GM18505 (cell line): ENCODE results near the gene SMAD4.

ENCODE experiments used
- ATAC-seq: cut with Tn5 transposase; IDR thresholded peaks from one replicate; pipeline ENCODE4 v1.9.1; 2021; ENCODE audit not compliant: unreplicated experiment
- POLR2A ChIP-seq: IDR thresholded peaks from 4 replicates; pipeline ENCODE4 v1.6.1; 2011; ENCODE audit warnings: borderline replicate concordance; ENCODE audit not compliant: insufficient read depth, insufficient read length; ENCODE audit errors: extremely low read depth

SMAD4 gene

DNA sequence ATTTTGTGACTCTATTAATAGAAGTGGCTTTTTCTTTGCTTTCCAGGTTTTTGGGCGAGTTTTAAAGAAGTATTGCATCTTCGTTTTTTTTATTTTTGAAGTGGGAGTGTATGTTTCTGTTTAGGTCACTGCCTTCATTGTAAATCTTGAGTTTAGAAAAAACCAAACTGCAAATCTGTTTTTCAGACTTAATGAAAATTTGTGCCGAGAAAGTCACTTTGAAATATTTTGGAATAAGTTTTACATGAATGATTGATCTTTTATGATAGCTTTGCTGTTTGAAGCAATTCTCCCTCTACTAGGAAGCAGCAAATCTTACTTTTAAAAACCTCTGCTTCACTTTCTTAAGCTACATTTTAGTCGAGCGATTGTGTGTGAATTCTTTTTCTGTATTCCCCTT is 2.2 kb downstream of the SMAD4 start:
- no peak for TF ChIP-seq POLR2A
- no peak for ATAC-seq

DNA sequence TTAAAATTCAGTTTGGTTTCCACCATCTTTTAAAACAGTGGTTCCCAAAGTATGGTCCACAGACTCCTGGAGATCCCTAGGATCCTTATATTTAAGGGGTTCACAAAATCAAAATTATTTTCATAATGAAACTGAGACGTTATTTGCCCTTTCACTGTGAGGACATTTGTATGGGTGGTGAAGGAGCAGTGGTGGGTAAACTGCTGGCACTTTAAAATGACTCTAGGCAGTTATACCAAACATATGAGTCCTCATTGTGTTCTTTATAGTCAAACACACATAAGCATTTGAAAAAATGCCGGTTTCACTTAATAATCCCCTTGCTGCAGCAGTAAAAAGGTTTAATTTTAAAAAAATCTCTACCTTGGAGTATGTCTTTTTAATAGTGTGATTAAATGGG is 7.2 kb downstream of the SMAD4 start:
- ATAC-seq = no peak
- TF ChIP-seq POLR2A = no peak

DNA sequence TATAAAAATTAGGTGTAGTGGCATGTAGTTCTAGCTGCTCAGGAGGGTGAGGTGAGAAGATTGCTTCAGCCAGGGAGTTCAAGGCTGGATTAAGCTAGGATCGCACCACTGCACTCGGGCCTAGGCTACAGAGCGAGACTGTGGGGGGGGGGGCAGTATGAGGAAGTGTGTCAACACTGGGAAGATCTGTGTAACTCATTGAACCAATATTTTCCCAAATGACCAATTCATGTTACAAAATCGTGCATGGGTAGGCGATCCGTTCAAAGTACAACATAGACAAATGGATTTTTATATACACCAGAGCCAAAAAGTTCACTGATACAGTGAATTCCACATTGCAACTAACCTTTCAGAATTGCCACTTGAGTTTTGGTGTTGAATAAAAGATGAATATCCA is 8.1 kb downstream of the SMAD4 start:
- no peak for TF ChIP-seq POLR2A
- ATAC-seq = no peak

DNA sequence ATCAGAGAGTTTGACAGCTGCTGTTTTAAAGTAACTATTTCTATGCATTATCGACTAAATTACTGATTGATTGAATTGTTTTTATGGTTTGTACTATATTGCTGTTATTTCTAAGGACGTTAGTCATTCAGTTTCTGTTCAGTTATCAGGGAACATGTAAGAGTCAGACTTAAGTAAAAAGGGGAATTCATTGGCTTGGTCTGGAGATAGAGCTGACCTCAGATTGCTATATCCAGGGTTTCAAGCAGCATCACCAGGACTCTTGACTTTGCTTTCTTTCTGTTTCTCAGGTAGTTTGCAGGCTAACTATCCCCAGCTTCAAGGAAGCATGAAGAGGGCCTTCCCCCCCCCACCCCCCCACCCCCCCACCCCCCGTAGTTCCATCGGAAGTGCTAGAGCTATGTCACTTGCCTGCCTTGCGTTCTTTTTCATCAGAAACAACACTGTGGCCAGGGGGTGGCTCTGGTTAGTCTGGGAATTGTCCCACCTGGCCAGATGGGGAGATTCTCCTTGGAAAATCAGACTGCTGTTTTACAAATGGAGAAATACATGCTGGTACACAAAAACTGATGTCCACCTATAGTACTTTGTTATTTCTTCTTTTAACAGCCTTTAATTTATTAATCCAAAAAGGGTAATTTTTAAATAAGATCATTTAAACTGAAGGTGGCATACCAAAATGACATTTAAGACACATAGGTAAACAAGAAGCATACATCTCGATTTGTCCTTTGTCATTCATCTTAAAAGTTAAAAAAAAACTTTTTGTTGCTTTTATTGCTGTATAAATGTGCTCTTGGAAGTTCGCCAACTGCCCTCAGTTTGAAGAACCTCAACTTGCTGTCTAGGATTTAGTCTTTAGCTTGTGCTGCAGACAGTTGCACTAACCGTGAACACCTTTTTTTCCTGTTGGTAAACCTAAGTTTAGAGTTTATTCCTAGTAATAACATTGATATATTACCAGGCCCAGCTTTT is 9.4 kb downstream of the SMAD4 start:
- TF ChIP-seq POLR2A = no peak
- no peak for ATAC-seq

DNA sequence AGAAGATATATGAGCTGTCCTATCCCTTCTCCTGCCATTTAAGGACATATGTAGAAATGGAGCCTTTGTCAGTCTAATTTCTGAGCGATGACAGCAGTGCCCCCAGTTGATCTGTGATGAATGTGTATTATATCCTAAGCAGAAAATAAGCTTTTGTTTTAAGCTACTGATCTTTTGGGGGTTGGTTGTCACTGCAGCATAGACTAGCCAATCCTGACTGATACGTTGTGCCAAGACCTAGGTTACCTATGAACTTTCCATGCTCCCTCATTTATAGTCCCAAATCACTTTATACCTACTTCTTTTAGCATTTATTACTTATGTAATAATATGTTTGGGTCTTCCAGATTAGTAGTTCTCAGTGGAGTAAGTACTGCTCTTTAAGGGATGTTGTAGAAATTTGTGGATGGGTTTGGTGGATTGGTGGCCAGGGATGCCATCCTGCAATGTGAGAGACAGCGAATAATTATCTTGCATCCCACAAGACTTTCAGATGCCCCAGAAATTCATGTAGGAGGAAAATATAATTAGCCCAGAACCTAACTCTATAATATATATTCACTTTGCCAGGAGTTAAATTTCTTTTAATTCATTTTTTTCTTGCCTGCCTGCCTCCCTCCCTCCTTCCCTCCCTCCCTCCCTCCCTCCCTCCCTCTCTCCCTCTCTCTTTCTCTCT is 11.8 kb downstream of the SMAD4 start:
- TF ChIP-seq POLR2A = no peak
- ATAC-seq = no peak

DNA sequence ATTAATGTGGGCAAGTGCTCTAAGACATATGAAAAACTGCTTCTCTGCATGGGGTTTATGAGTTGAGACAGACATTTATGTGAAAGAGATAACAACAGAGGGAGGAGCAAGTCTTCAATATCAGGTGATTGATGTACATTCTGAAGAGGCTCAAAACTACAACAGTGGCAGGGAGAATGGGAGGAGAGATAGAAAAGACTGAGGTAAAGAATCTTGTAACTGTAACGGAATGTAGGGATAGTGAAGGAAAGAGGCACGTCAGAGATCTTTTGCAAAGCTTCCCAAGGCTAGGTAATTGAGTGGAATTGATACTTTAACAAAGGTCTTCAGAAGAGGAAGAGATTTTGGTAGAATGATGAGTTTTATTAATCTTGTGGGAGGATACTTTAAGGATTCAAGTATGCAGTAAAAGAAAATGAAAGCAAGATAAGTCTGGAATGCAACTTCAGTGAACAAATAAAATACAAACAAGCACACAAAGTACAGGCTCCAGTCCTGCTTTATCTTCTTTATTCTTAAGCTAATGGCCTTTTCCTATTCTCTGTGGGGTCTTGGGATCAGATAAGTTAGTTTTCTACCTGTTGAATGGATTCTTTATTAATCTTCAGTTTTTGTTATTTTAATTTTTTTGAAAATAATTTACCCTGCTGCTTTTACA is 15.0 kb downstream of the SMAD4 start:
- ATAC-seq = no peak
- TF ChIP-seq POLR2A = no peak

DNA sequence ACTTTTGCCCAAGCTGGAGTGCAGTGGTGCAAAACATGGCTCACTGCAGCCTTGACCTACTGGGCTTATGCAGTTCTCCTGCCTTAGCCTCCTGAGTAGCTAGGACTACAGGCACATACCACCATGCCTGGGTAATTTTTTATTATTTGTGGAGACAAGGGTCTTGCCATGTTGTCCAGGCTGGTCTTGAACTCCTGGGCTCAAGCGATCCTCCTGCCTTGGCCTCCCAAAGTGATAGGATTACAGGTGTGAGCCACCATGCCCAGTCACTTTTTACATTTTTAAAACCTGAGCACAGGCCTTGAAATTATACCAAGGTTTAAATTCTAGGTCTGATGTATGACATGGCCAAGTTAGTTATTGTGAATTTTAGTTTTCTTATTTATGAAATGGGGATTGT is 18.2 kb downstream of the SMAD4 start:
- ATAC-seq = no peak
- no peak for TF ChIP-seq POLR2A

DNA sequence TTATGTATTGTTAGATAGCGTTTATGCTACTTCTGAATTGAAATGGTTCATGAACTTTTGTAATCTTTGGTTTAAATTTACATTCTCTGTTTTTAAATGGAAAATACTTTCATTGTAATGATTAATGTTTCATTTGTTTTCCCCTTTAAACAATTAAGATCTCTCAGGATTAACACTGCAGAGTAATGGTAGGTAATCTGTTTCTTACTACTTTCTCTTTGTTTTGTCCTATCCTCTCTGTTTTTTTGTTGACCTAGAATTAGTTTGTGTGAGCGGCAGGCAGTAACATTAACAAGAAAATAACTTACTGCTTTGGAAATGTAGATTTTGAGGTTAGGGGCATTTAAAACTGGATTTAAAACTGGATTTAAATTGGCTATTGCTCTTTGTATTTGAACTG is 19.1 kb downstream of the SMAD4 start:
- no peak for ATAC-seq
- no peak for TF ChIP-seq POLR2A

DNA sequence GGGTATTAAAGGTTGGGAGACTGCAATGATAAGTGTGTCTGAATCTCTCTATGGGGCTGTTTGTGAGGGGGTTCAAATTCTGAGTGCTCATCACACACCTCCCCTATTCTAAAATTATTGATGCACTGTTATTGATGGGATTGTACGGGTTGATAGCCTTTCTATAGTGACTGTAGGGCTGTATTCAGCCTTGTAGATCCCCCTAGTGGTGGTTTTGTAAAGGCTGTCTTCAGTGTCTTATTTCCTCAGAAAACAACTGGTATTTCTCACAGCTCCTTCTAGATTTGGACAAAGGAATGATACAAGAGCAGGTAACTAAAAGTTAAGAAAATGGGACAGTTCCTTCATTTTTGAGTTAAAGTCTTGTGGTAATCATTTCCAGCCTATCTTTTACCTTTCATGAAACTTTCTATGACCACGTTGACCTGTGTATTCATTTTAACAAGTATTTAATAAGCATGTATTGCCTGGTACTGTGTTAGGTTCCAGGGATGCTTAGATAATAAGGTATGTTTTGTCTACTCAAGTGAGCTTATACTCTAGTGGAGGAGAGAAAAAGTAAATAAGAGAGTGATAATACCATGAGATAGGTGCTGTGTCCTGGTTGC is 21.2 kb downstream of the SMAD4 start:
- TF ChIP-seq POLR2A = no peak
- peak; percentile 77 for ATAC-seq

DNA sequence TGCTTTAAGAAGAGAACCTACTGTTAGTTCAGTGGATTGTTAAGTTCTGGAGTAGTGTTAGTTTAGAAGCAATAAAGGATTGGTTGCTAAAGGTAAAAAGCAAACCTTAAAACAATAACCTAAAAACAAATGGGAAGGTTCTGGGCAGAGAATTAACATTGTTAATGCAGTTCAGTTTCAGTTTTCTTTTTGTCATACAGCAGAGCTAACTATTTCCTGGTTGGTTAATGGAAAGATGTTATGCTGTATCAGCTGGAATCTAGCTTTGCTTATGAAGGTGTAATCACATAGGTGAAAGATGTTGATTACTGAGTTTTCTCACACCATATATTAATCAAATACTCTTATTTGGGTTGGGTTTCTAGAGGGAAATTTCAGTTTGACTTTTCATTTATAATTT is 23.8 kb downstream of the SMAD4 start:
- ATAC-seq = peak; percentile 63

DNA sequence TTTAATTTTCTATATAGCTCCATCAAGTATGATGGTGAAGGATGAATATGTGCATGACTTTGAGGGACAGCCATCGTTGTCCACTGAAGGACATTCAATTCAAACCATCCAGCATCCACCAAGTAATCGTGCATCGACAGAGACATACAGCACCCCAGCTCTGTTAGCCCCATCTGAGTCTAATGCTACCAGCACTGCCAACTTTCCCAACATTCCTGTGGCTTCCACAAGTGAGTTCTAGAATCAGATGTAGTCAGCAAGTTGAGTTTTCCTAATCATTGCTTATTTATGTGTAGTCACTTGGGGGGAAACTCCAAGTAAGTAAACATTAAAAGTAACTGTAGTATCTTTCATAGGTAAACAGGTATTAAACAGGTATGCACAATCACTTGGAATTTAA is 24.8 kb downstream of the SMAD4 start:
- no peak for TF ChIP-seq POLR2A
- no peak for ATAC-seq

More for the DNA sequence above, 23.8 kb downstream of the SMAD4 start:
- TF ChIP-seq POLR2A = no peak

DNA sequence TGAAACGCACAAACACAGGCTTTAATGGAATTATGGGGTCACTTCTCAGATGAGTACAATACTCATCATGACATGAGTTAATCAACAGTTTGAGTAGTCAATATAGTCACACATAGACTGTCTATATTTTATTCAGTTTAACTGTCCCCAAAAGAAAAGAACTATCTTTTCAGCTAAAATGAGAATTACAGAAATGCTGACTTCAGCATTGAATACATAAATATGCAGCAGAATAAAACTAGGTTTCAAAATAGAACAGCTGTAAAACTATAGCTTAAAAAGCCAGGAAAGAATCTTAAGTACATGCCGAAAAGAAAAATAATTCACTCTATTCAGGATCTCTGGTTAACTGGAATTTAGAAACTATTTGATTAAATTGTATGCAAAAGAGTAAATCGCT is 30.0 kb downstream of the SMAD4 start:
- no peak for ATAC-seq
- no peak for TF ChIP-seq POLR2A

DNA sequence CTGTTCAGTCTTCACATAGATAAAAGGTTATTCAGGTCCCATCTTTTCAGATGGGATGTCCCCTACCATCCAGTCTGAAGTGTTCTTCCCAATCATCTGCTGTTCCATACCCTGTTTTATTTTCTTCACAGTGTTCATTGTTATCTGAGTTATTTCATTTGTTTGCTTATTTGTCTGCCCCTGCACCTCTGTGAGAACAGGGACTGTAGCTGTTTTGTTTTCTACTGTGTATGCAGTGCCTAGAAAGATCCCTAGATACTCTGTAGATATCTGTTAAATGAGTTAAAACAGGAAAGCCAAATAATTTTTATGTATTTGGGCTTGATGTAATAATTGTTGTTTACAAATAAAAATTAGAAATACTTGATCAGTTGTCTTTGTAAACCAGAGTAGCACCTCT is 34.2 kb downstream of the SMAD4 start:
- no peak for ATAC-seq
- TF ChIP-seq POLR2A = no peak
